ENCODE data around the gene SLC9C2.

- TF ChIP-seq CTCF (IDR thresholded peaks at IDR 0.05) = no peak
- TF ChIP-seq POLR2A (IDR thresholded peaks at IDR 0.05) = no peak
These were observed 147.8 kb downstream of the SLC9C2 start for GRCh38 chr1:173454966-173455524.

Data from Peyer's patch (tissue), 4 donors.